Thymus (tissue), 14 donors: Measurements from ENCODE around the gene URB1. TPM values are rescaled to one million over a fixed set of nuclear protein-coding genes. Genes with fewer than 3 reads are reported as not detected.
"Not testable (repeated sequence)": the region's sequence is repeated elsewhere in the genome, so short reads cannot be mapped to it uniquely, and the experiment has no call there.

ENCODE experiments used
- DNase-seq, 9 donors: peaks; one replicate each; pipeline ENCODE4 v3.0.0-alpha.2; 2013; ENCODE audit warnings: low spot score in 9 of 9, low read depth in 6 of 9, missing footprints in 1 of 9
- H3K27ac ChIP-seq, 2 donors: one replicate each; pipeline ENCODE4 v1.5.1; 2013; ENCODE audit warnings: control low read depth in 1 of 2, low read depth in 1 of 2, low read length in 1 of 2, mild to moderate bottlenecking in 1 of 2, moderate library complexity in 1 of 2
- H3K27me3 ChIP-seq, 2 donors: one replicate each; pipeline ENCODE4 v1.5.1; 2013; ENCODE audit warnings: low read length in 1 of 2; ENCODE audit not compliant: control insufficient read depth in 2 of 2, insufficient read depth in 1 of 2
- H3K36me3 ChIP-seq, 2 donors: one replicate each; pipeline ENCODE4 v1.5.1; 2013; ENCODE audit warnings: low read length in 1 of 2, mild to moderate bottlenecking in 1 of 2, moderate library complexity in 1 of 2; ENCODE audit not compliant: control insufficient read depth in 2 of 2, insufficient read depth in 2 of 2
- H3K4me1 ChIP-seq, 2 donors: one replicate each; pipeline ENCODE4 v1.5.1; 2013; ENCODE audit warnings: low read length in 2 of 2; ENCODE audit not compliant: control insufficient read depth in 2 of 2, insufficient read depth in 2 of 2
- H3K4me3 ChIP-seq, 2 donors: one replicate each; pipeline ENCODE4 v1.5.1; 2013; ENCODE audit warnings: low read length in 2 of 2, control low read depth in 1 of 2, mild to moderate bottlenecking in 1 of 2
- H3K9me3 ChIP-seq, 2 donors: one replicate each; pipeline ENCODE4 v1.5.1; 2013; ENCODE audit warnings: low read length in 1 of 2, mild to moderate bottlenecking in 1 of 2; ENCODE audit not compliant: control insufficient read depth in 2 of 2, insufficient read depth in 1 of 2
- WGBS: extraction: QIAGEN DNeasy Blood & Tissue Kit; methylation state at CpG from one replicate; pipeline ENCODE4 v1.1.7; 2013; 5-methylcytosine and 5-hydroxymethylcytosine counted together
- long read RNA-seq, 10 donors: transcript quantifications; one replicate each; lab custom pipeline, GENCODE V29; 2026
- polyA plus RNA-seq: library from polyadenylated mRNA; stranded (reverse); fragments of 200-250 nt; gene quantifications from one replicate; pipeline ENCODE4 v1.2.3, GENCODE V29; 2013
- total RNA-seq: library from RNA; stranded (reverse); fragments of 120-200 nt; gene quantifications from one replicate; pipeline ENCODE4 v1.2.4, GENCODE V29; 2013
- donor health status: healthy.

Gene URB1
- 4.7 TPM for total RNA-seq
- polyA plus RNA-seq = 4.2 TPM
- long read RNA-seq, donor 1 = 0 reads
- long read RNA-seq, donor 2 = 0 reads
- long read RNA-seq, donor 3, partial matches to known transcripts = 7 of 7 reads
- long read RNA-seq, donor 3, other reads (novel, unspliced or antisense) = 0 of 7 reads
- long read RNA-seq, donor 4 = 0 reads
- long read RNA-seq, donor 5, full-length matches to known transcripts = 1 of 1 reads
- long read RNA-seq, donor 5, partial matches to known transcripts = 0 of 1 reads
- long read RNA-seq, donor 5, other reads (novel, unspliced or antisense) = 0 of 1 reads
- long read RNA-seq, donor 6, full-length matches to known transcripts = 1 of 1 reads
- long read RNA-seq, donor 6, partial matches to known transcripts = 0 of 1 reads
- long read RNA-seq, donor 6, other reads (novel, unspliced or antisense) = 0 of 1 reads
- long read RNA-seq, donor 7 = 0 reads
- long read RNA-seq, donor 8 = 0 reads
- long read RNA-seq, donor 9, full-length matches to known transcripts = 1 of 1 reads
- long read RNA-seq, donor 9, partial matches to known transcripts = 0 of 1 reads
- long read RNA-seq, donor 9, other reads (novel, unspliced or antisense) = 0 of 1 reads
- long read RNA-seq, donor 10 = 0 reads

- Histone ChIP-seq H3K27ac (peak within 1 kb of the TSS; percentile 9 to 23), H3K27me3 (peaks cover 0 to 3% of the 10 kb centered on the region in 2 donors), H3K36me3 (peaks cover 5 to 8% of the 10 kb centered on the region in 2 donors), H3K9me3 (no peaks in the 10 kb centered on the region), H3K4me1 (peaks cover 4 to 14% of the 10 kb centered on the region in 2 donors), H3K4me3 (peak within 1 kb of the TSS; percentile 68 to 81)
- WGBS = 7% methylated on average over 59 of the region's 59 CpGs
- DNase-seq = peak; percentile 55 to 89 (median 79)
These were observed at the start of gene URB1 for GRCh38 chr21:32392880-32393676. TSS of gene URB1 (minus strand) at chr21:32393012. CDS start at chr21:32392910, 102 bp downstream.

DNA sequence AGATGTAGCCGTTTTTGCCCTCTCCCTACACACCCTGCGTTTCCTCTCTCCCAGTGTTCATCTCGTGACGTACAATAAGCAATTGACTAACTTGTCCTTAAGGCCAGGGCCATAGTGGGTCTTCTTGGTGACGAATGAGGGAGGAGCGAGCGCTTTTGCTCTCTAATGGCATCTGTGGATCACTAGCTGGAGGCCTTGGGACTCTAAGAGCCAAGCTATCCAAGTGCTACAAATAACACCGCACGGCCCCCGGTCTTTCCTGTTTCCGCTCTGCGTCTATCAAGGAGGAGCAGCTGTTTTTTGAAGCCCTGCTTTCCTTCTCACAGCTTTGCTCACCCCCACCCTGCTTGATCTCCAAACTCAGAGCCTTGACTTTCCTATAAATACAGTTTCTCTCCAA, 44.9 kb upstream of the URB1 start:
- peak in 7 of 9 donors; percentile 3 to 39 (median 13) for DNase-seq
- no peaks in the 10 kb centered on the region for H3K36me3 ChIP-seq
- H3K4me3 ChIP-seq = no peak overlapping the region
- H3K4me1 ChIP-seq = peaks cover 0 to 6% of the 10 kb centered on the region in 2 donors
- H3K27ac ChIP-seq = no peak overlapping the region
- H3K9me3 ChIP-seq = no peaks in the 10 kb centered on the region
- no peaks in the 10 kb centered on the region for H3K27me3 ChIP-seq
- WGBS = 27% methylated on average over 12 of the region's 12 CpGs

- H3K27me3 ChIP-seq, H3K27ac ChIP-seq, DNase-seq, H3K4me1 ChIP-seq, H3K36me3 ChIP-seq, H3K4me3 ChIP-seq, H3K9me3 ChIP-seq: not testable (repeated sequence)
- 82% methylated on average over 15 of the region's 15 CpGs for WGBS
These were observed 40.3 kb upstream of the URB1 start for GRCh38 chr21:32432982-32433660.

GRCh38 chr21:32427958-32428623, 35.3 kb upstream of the URB1 start:
- Histone ChIP-seq H3K27ac (peak overlapping the region in 1 of 2 donors; percentile 37), H3K4me1 (no peaks in the 10 kb centered on the region), H3K36me3 (no peaks in the 10 kb centered on the region), H3K9me3 (no peaks in the 10 kb centered on the region), H3K4me3 (no peak overlapping the region), H3K27me3 (peaks cover 0 to 2% of the 10 kb centered on the region in 2 donors)
- DNase-seq = no peak
- WGBS = 82% methylated on average over 10 of the region's 10 CpGs

DNA sequence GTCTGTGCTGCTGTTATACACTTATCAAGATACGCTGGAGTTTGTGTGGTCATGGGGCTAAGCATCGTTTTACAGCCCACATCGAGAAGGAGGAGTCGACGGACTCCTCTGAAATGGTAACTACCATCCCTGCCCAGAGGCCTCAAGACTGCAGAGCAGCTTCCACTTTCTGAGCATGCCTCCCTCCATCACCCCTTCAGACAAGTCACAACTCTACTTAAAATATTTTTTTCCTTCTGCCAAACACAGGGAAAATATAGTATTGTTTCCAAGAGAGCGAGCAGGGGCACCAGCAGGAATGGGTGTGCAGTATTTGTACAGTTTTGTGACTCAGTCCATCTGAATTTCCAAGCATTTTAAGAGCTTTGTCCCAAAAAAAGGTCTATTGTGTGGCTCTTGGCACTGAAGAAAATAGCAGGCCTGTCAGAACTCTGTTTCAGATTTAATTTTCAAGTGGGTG, 33.8 kb upstream of the URB1 start:
- no peaks in the 10 kb centered on the region for H3K36me3 ChIP-seq
- WGBS = 92% methylated on average over 6 of the region's 6 CpGs
- peaks cover 0 to 2% of the 10 kb centered on the region in 2 donors for H3K27me3 ChIP-seq
- peak overlapping the region in 1 of 2 donors; percentile 11 for H3K27ac ChIP-seq
- H3K4me1 ChIP-seq = no peaks in the 10 kb centered on the region
- no peak overlapping the region for H3K4me3 ChIP-seq
- H3K9me3 ChIP-seq = no peaks in the 10 kb centered on the region
- no peak for DNase-seq

GRCh38 chr21:32426066-32426465, 33.3 kb upstream of the URB1 start:
- H3K4me3 ChIP-seq = no peak overlapping the region
- H3K27me3 ChIP-seq = peaks cover 0 to 2% of the 10 kb centered on the region in 2 donors
- H3K9me3 ChIP-seq = no peaks in the 10 kb centered on the region
- 86% methylated on average over 5 of the region's 5 CpGs for WGBS
- DNase-seq = no peak
- no peaks in the 10 kb centered on the region for H3K36me3 ChIP-seq
- no peaks in the 10 kb centered on the region for H3K4me1 ChIP-seq
- no peak overlapping the region for H3K27ac ChIP-seq

- Histone ChIP-seq H3K4me3 (no peak overlapping the region), H3K27ac (peak overlapping the region in 1 of 2 donors; percentile 0), H3K4me1 (no peaks in the 10 kb centered on the region), H3K27me3 (peaks cover 0 to 2% of the 10 kb centered on the region in 2 donors), H3K36me3 (no peaks in the 10 kb centered on the region), H3K9me3 (no peaks in the 10 kb centered on the region)
- DNase-seq = no peak
- WGBS = 94% methylated on average over 4 of the region's 4 CpGs
These were observed 32.8 kb upstream of the URB1 start for GRCh38 chr21:32425628-32426027.

- H3K27ac ChIP-seq = no peak overlapping the region
- H3K9me3 ChIP-seq = no peaks in the 10 kb centered on the region
- H3K27me3 ChIP-seq = peaks cover 0 to 2% of the 10 kb centered on the region in 2 donors
- DNase-seq = no peak
- H3K36me3 ChIP-seq = no peaks in the 10 kb centered on the region
- WGBS = 96% methylated on average over 5 of the region's 5 CpGs
- H3K4me1 ChIP-seq = no peaks in the 10 kb centered on the region
- no peak overlapping the region for H3K4me3 ChIP-seq
These were observed 31.9 kb upstream of the URB1 start for GRCh38 chr21:32424674-32425073.
